ENCODE results near the gene VGLL2. TPM values are rescaled to one million over a fixed set of nuclear protein-coding genes. Genes with fewer than 3 reads are reported as not detected.

VGLL2 gene
- total RNA-seq, 4 donors from 2014 or later = not detected

DNA sequence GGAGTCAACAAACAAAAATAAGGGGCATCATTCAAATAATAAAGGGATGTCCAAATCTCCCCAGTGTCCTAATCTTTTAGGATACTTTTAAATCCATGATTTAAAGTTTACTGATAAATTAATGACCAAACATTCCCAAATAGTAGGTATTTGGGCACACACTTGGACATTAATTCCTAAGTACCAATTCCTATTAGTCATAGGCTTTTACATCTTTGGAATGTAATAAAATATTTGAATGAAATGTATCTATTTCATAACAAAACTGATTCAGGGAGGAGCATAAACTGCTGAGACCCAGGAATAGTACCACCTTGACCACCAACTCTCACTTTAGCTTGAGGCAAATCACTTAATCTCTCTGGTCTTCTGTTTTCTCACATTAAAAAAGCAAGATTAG, 44.3 kb downstream of the VGLL2 start:
- Histone ChIP-seq H3K36me3 (no peaks in the 10 kb centered on the region), H3K27me3 (no peaks in the 10 kb centered on the region), H3K4me3 (replicated peaks in 1 of 3) (no peak overlapping the region), H3K4me1 (no peaks in the 10 kb centered on the region), H3K27ac (no peak overlapping the region), H3K9me3 (no peaks in the 10 kb centered on the region)
- intact Hi-C loops (cut with DNase I) = no loop called here
- DNase-seq = no peak
- TF ChIP-seq POLR2A (IDR thresholded peaks at IDR 0.05) = no peak
- TF ChIP-seq, protein P1, sequence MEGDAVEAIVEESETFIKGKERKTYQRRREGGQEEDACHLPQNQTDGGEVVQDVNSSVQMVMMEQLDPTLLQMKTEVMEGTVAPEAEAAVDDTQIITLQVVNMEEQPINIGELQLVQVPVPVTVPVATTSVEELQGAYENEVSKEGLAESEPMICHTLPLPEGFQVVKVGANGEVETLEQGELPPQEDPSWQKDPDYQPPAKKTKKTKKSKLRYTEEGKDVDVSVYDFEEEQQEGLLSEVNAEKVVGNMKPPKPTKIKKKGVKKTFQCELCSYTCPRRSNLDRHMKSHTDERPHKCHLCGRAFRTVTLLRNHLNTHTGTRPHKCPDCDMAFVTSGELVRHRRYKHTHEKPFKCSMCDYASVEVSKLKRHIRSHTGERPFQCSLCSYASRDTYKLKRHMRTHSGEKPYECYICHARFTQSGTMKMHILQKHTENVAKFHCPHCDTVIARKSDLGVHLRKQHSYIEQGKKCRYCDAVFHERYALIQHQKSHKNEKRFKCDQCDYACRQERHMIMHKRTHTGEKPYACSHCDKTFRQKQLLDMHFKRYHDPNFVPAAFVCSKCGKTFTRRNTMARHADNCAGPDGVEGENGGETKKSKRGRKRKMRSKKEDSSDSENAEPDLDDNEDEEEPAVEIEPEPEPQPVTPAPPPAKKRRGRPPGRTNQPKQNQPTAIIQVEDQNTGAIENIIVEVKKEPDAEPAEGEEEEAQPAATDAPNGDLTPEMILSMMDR (IDR thresholded peaks at IDR 0.05) = no peak

- Histone ChIP-seq H3K27me3 (no peaks in the 10 kb centered on the region), H3K4me3 (replicated peaks in 1 of 3) (no peak overlapping the region), H3K27ac (no peak overlapping the region), H3K36me3 (no peaks in the 10 kb centered on the region), H3K9me3 (no peaks in the 10 kb centered on the region), H3K4me1 (no peaks in the 10 kb centered on the region)
- TF ChIP-seq POLR2A (IDR thresholded peaks at IDR 0.05) = no peak
- TF ChIP-seq, protein P1 (IDR thresholded peaks at IDR 0.05) = no peak
- intact Hi-C loops (cut with DNase I) = no loop called here
- 74 to 79% methylated on average over 3 of the region's 3 CpGs for WGBS, 2 donors
- no peak for DNase-seq
Measured at GRCh38 chr6:117311310-117311709, 46.0 kb downstream of the VGLL2 start.

- Histone ChIP-seq H3K4me3 (replicated peaks in 1 of 3) (no peak overlapping the region), H3K27ac (no peak overlapping the region), H3K9me3 (no peaks in the 10 kb centered on the region), H3K4me1 (no peaks in the 10 kb centered on the region), H3K27me3 (no peaks in the 10 kb centered on the region), H3K36me3 (no peaks in the 10 kb centered on the region)
- no peak for DNase-seq
- WGBS, 2 donors = 92 to 94% methylated on average over 1 of the region's 1 CpG
- TF ChIP-seq, protein P1 (IDR thresholded peaks at IDR 0.05) = no peak
- no peak for TF ChIP-seq POLR2A (IDR thresholded peaks at IDR 0.05)
- intact Hi-C loops (cut with DNase I) = no loop called here
Measured at GRCh38 chr6:117311726-117312125, 46.4 kb downstream of the VGLL2 start.

DNA sequence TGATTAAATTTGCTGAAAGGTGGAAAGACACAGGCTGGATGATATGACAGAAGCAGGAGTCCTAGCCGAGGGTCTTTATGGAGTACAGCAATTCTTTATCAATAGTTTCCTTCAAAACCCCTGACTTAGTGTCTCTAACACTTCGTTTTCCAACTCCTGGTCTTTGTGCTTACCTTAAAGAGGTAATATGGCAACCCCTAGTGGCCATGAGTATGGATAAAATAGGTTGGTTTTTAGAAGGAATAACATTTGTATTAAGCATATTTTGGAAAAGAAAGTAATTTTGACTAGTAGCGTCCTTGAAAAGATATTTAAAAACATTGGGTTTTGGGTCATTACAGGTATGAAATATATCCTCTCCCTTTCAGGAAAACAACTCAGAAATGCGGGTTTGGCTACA, 51.9 kb downstream of the VGLL2 start:
- WGBS, 2 donors = 32 to 43% methylated on average over 4 of the region's 4 CpGs
- no peak for DNase-seq
- Histone ChIP-seq H3K27ac (no peak overlapping the region), H3K4me1 (no peaks in the 10 kb centered on the region), H3K27me3 (no peaks in the 10 kb centered on the region), H3K36me3 (no peaks in the 10 kb centered on the region), H3K4me3 (replicated peaks in 1 of 3) (no peak overlapping the region), H3K9me3 (no peaks in the 10 kb centered on the region)
- intact Hi-C loops (cut with DNase I) = no loop called here
- TF ChIP-seq POLR2A (IDR thresholded peaks at IDR 0.05) = no peak
- TF ChIP-seq, protein P1 (IDR thresholded peaks at IDR 0.05) = no peak

Small RNAs within 50 kb of the gene (small RNA-seq; reads per million reads assigned to genes)
- gene RN7SKP18 = not detected

Other genes with a start within 250 kb of the VGLL2 start
- not detected for gene ROS1, start 160.4 kb downstream of the VGLL2 start, total RNA-seq
- 10 to 100 TPM; 13.5 to 25.9 (median 21.2) TPM for gene DCBLD1, start 217.1 kb downstream of the VGLL2 start, total RNA-seq

Data from thyroid gland (tissue), 4 donors.